ENCODE measurements around the gene POP4.

DNA sequence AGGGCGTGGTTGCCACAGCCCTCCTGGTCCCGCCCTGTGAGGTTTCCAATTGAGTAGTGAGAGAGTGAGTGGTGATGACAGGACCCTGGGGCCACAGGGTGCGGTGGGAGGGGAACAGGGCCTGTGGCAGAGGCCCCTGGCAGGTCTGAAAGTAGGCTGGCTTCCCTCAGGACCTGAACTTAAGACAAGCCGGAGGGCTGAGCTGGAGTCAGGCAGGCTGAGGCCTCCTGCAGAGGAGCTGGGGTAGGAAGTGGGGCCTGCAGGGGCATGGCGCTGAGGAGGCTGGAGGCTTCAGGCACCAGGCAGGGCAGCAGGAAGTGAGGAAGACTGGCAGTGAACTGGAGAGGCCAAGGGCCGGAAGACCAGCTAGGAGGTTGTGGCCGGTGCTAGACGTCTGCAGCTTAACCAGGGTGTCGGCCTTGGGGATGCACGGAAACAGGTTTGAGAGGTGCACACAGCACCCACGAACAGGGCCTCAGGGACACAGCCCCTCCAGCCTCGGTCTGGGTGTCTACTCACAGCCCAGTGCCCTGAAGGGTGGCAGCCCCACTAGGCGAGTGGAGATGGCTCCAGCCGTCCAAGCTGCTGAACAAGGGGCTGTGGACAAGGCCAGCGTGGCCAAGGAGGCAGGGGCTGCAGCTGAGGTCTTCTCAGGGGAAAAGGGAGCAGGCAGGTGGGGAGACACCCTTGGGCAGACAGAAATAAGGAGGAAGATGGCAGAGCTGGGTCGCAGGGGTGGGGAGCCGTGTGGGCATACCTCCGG is 17.8 kb downstream of the POP4 start:
- TF ChIP-seq, protein P1, sequence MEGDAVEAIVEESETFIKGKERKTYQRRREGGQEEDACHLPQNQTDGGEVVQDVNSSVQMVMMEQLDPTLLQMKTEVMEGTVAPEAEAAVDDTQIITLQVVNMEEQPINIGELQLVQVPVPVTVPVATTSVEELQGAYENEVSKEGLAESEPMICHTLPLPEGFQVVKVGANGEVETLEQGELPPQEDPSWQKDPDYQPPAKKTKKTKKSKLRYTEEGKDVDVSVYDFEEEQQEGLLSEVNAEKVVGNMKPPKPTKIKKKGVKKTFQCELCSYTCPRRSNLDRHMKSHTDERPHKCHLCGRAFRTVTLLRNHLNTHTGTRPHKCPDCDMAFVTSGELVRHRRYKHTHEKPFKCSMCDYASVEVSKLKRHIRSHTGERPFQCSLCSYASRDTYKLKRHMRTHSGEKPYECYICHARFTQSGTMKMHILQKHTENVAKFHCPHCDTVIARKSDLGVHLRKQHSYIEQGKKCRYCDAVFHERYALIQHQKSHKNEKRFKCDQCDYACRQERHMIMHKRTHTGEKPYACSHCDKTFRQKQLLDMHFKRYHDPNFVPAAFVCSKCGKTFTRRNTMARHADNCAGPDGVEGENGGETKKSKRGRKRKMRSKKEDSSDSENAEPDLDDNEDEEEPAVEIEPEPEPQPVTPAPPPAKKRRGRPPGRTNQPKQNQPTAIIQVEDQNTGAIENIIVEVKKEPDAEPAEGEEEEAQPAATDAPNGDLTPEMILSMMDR (IDR thresholded peaks at IDR 0.05): no peak
- no peak for TF ChIP-seq POLR2A (IDR thresholded peaks at IDR 0.05)

Measured in thyroid gland (tissue), 4 donors.